Measurements from ENCODE around the gene NCK2. TPM values are rescaled to one million over a fixed set of nuclear protein-coding genes. Genes with fewer than 3 reads are reported as not detected.

The NCK2 gene
- total RNA-seq, 1 donor from 2014 or later = 42.3 TPM

GRCh38 chr2:105849431-105850179 is 104.9 kb downstream of the NCK2 start:
- H3K36me3 ChIP-seq (ENCODE audit: control insufficient read depth in 3 of 3, insufficient read depth in 3 of 3, low read length in 3 of 3) = no peaks in the 10 kb centered on the region
- H3K27ac ChIP-seq (ENCODE audit: low read depth, low read length) = no peak overlapping the region
- no peaks in the 10 kb centered on the region for H3K27me3 ChIP-seq (ENCODE audit: control insufficient read depth in 3 of 3, insufficient read depth in 3 of 3, low read length in 3 of 3)
- H3K9ac ChIP-seq (ENCODE audit: low read depth in 1 of 3, low read length in 3 of 3) = no peak overlapping the region
- H3K4me3 ChIP-seq (ENCODE audit: low read length in 3 of 3) = no peak overlapping the region
- H3K9me3 ChIP-seq (ENCODE audit: control insufficient read depth in 3 of 3, low read length in 3 of 3) = no peaks in the 10 kb centered on the region
- H3K4me1 ChIP-seq (ENCODE audit: control insufficient read depth in 3 of 3, insufficient read depth in 3 of 3, low read length in 3 of 3) = no peaks in the 10 kb centered on the region

GRCh38 chr2:105852066-105852465 is 107.4 kb downstream of the NCK2 start:
- no peak overlapping the region for H3K27ac ChIP-seq (ENCODE audit: low read depth, low read length)
- H3K36me3 ChIP-seq (ENCODE audit: control insufficient read depth in 3 of 3, insufficient read depth in 3 of 3, low read length in 3 of 3) = peaks cover 0 to 6% (median 3%) of the 10 kb centered on the region in 3 donors
- no peaks in the 10 kb centered on the region for H3K4me1 ChIP-seq (ENCODE audit: control insufficient read depth in 3 of 3, insufficient read depth in 3 of 3, low read length in 3 of 3)
- no peak overlapping the region for H3K4me3 ChIP-seq (ENCODE audit: low read length in 3 of 3)
- H3K27me3 ChIP-seq (ENCODE audit: control insufficient read depth in 3 of 3, insufficient read depth in 3 of 3, low read length in 3 of 3) = no peaks in the 10 kb centered on the region
- H3K9me3 ChIP-seq (ENCODE audit: control insufficient read depth in 3 of 3, low read length in 3 of 3) = no peaks in the 10 kb centered on the region
- H3K9ac ChIP-seq (ENCODE audit: low read depth in 1 of 3, low read length in 3 of 3) = no peak overlapping the region

GRCh38 chr2:105853354-105854088 is 108.8 kb downstream of the NCK2 start:
- peaks cover 0 to 6% (median 3%) of the 10 kb centered on the region in 3 donors for H3K36me3 ChIP-seq (ENCODE audit: control insufficient read depth in 3 of 3, insufficient read depth in 3 of 3, low read length in 3 of 3)
- peaks cover 0 to 5% (median 0%) of the 10 kb centered on the region in 3 donors for H3K4me1 ChIP-seq (ENCODE audit: control insufficient read depth in 3 of 3, insufficient read depth in 3 of 3, low read length in 3 of 3)
- no peak overlapping the region for H3K27ac ChIP-seq (ENCODE audit: low read depth, low read length)
- H3K4me3 ChIP-seq (ENCODE audit: low read length in 3 of 3) = no peak overlapping the region
- H3K9ac ChIP-seq (ENCODE audit: low read depth in 1 of 3, low read length in 3 of 3) = no peak overlapping the region
- no peaks in the 10 kb centered on the region for H3K27me3 ChIP-seq (ENCODE audit: control insufficient read depth in 3 of 3, insufficient read depth in 3 of 3, low read length in 3 of 3)
- H3K9me3 ChIP-seq (ENCODE audit: control insufficient read depth in 3 of 3, low read length in 3 of 3) = no peaks in the 10 kb centered on the region

- peaks cover 0 to 6% (median 3%) of the 10 kb centered on the region in 3 donors for H3K36me3 ChIP-seq (ENCODE audit: control insufficient read depth in 3 of 3, insufficient read depth in 3 of 3, low read length in 3 of 3)
These were observed 110.3 kb downstream of the NCK2 start for GRCh38 chr2:105854972-105855371.

GRCh38 chr2:105856581-105856980 is 111.9 kb downstream of the NCK2 start:
- H3K9ac ChIP-seq (ENCODE audit: low read depth in 1 of 3, low read length in 3 of 3) = no peak overlapping the region
- no peaks in the 10 kb centered on the region for H3K27me3 ChIP-seq (ENCODE audit: control insufficient read depth in 3 of 3, insufficient read depth in 3 of 3, low read length in 3 of 3)
- no peak overlapping the region for H3K27ac ChIP-seq (ENCODE audit: low read depth, low read length)
- H3K36me3 ChIP-seq (ENCODE audit: control insufficient read depth in 3 of 3, insufficient read depth in 3 of 3, low read length in 3 of 3) = peaks cover 0 to 6% (median 3%) of the 10 kb centered on the region in 3 donors
- peaks cover 0 to 9% (median 7%) of the 10 kb centered on the region in 3 donors for H3K4me1 ChIP-seq (ENCODE audit: control insufficient read depth in 3 of 3, insufficient read depth in 3 of 3, low read length in 3 of 3)
- H3K4me3 ChIP-seq (ENCODE audit: low read length in 3 of 3) = no peak overlapping the region
- no peaks in the 10 kb centered on the region for H3K9me3 ChIP-seq (ENCODE audit: control insufficient read depth in 3 of 3, low read length in 3 of 3)

More at GRCh38 chr2:105854972-105855371, 110.3 kb downstream of the NCK2 start:
- Histone ChIP-seq H3K27ac (ENCODE audit: low read depth, low read length) (no peak overlapping the region), H3K27me3 (ENCODE audit: control insufficient read depth in 3 of 3, insufficient read depth in 3 of 3, low read length in 3 of 3) (no peaks in the 10 kb centered on the region), H3K4me3 (ENCODE audit: low read length in 3 of 3) (no peak overlapping the region), H3K9me3 (ENCODE audit: control insufficient read depth in 3 of 3, low read length in 3 of 3) (no peaks in the 10 kb centered on the region), H3K4me1 (ENCODE audit: control insufficient read depth in 3 of 3, insufficient read depth in 3 of 3, low read length in 3 of 3) (peaks cover 0 to 5% (median 0%) of the 10 kb centered on the region in 3 donors), H3K9ac (ENCODE audit: low read depth in 1 of 3, low read length in 3 of 3) (no peak overlapping the region)

- H3K4me3 ChIP-seq (ENCODE audit: low read length in 3 of 3) = no peak overlapping the region
- H3K4me1 ChIP-seq (ENCODE audit: control insufficient read depth in 3 of 3, insufficient read depth in 3 of 3, low read length in 3 of 3) = peaks cover 0 to 9% (median 7%) of the 10 kb centered on the region in 3 donors
- H3K36me3 ChIP-seq (ENCODE audit: control insufficient read depth in 3 of 3, insufficient read depth in 3 of 3, low read length in 3 of 3) = peaks cover 0 to 6% (median 3%) of the 10 kb centered on the region in 3 donors
- no peak overlapping the region for H3K27ac ChIP-seq (ENCODE audit: low read depth, low read length)
- H3K9ac ChIP-seq (ENCODE audit: low read depth in 1 of 3, low read length in 3 of 3) = peak overlapping the region in 1 of 3 donors; percentile 7
- H3K27me3 ChIP-seq (ENCODE audit: control insufficient read depth in 3 of 3, insufficient read depth in 3 of 3, low read length in 3 of 3) = no peaks in the 10 kb centered on the region
- no peaks in the 10 kb centered on the region for H3K9me3 ChIP-seq (ENCODE audit: control insufficient read depth in 3 of 3, low read length in 3 of 3)
These were observed 112.5 kb downstream of the NCK2 start for GRCh38 chr2:105857076-105857740.

GRCh38 chr2:105858868-105859693 is 114.4 kb downstream of the NCK2 start:
- H3K27ac ChIP-seq (ENCODE audit: low read depth, low read length) = no peak overlapping the region
- H3K4me3 ChIP-seq (ENCODE audit: low read length in 3 of 3) = no peak overlapping the region
- peaks cover 5 to 19% (median 16%) of the 10 kb centered on the region in 3 donors for H3K4me1 ChIP-seq (ENCODE audit: control insufficient read depth in 3 of 3, insufficient read depth in 3 of 3, low read length in 3 of 3)
- H3K27me3 ChIP-seq (ENCODE audit: control insufficient read depth in 3 of 3, insufficient read depth in 3 of 3, low read length in 3 of 3) = no peaks in the 10 kb centered on the region
- H3K36me3 ChIP-seq (ENCODE audit: control insufficient read depth in 3 of 3, insufficient read depth in 3 of 3, low read length in 3 of 3) = peaks cover 0 to 6% (median 3%) of the 10 kb centered on the region in 3 donors
- no peak overlapping the region for H3K9ac ChIP-seq (ENCODE audit: low read depth in 1 of 3, low read length in 3 of 3)
- no peaks in the 10 kb centered on the region for H3K9me3 ChIP-seq (ENCODE audit: control insufficient read depth in 3 of 3, low read length in 3 of 3)

- H3K27me3 ChIP-seq (ENCODE audit: control insufficient read depth in 3 of 3, insufficient read depth in 3 of 3, low read length in 3 of 3) = no peaks in the 10 kb centered on the region
- H3K4me1 ChIP-seq (ENCODE audit: control insufficient read depth in 3 of 3, insufficient read depth in 3 of 3, low read length in 3 of 3) = peaks cover 9 to 25% (median 20%) of the 10 kb centered on the region in 3 donors
- H3K4me3 ChIP-seq (ENCODE audit: low read length in 3 of 3) = no peak overlapping the region
- no peaks in the 10 kb centered on the region for H3K9me3 ChIP-seq (ENCODE audit: control insufficient read depth in 3 of 3, low read length in 3 of 3)
- peaks cover 0 to 6% (median 3%) of the 10 kb centered on the region in 3 donors for H3K36me3 ChIP-seq (ENCODE audit: control insufficient read depth in 3 of 3, insufficient read depth in 3 of 3, low read length in 3 of 3)
- no peak overlapping the region for H3K27ac ChIP-seq (ENCODE audit: low read depth, low read length)
- H3K9ac ChIP-seq (ENCODE audit: low read depth in 1 of 3, low read length in 3 of 3) = no peak overlapping the region
These were observed 114.9 kb downstream of the NCK2 start for GRCh38 chr2:105859694-105859951.

- peaks cover 17 to 34% (median 30%) of the 10 kb centered on the region in 3 donors for H3K4me1 ChIP-seq (ENCODE audit: control insufficient read depth in 3 of 3, insufficient read depth in 3 of 3, low read length in 3 of 3)
- no peaks in the 10 kb centered on the region for H3K9me3 ChIP-seq (ENCODE audit: control insufficient read depth in 3 of 3, low read length in 3 of 3)
- no peaks in the 10 kb centered on the region for H3K27me3 ChIP-seq (ENCODE audit: control insufficient read depth in 3 of 3, insufficient read depth in 3 of 3, low read length in 3 of 3)
- H3K36me3 ChIP-seq (ENCODE audit: control insufficient read depth in 3 of 3, insufficient read depth in 3 of 3, low read length in 3 of 3) = peaks cover 0 to 2% (median under 1%) of the 10 kb centered on the region in 3 donors
- H3K27ac ChIP-seq (ENCODE audit: low read depth, low read length) = no peak overlapping the region
- H3K4me3 ChIP-seq (ENCODE audit: low read length in 3 of 3) = no peak overlapping the region
- no peak overlapping the region for H3K9ac ChIP-seq (ENCODE audit: low read depth in 1 of 3, low read length in 3 of 3)
These were observed 115.9 kb downstream of the NCK2 start for GRCh38 chr2:105860567-105860966.
